PC-3 (cell line): ENCODE results near the gene CCDC194. TPM values are rescaled to one million over a fixed set of nuclear protein-coding genes. Genes with fewer than 3 reads are reported as not detected.

Experiments used
- ATAC-seq: fragments of 200-7000 bp; cut with Tn5 transposase; 2 replicates; pipeline ENCODE4 v1.9.1; 2020; ENCODE audit warnings: mild to moderate bottlenecking, moderate library complexity
- BruUV-seq: library from RNA; stranded (reverse); fragments of 400-500 nt; replicated peaks from 2 replicates; lab custom pipeline; 2021; lab: Mats Ljungman, UMichigan
- CTCF ChIA-PET: fragments of 300-600 bp; sonication (Branson Sonifier 250); formaldehyde crosslinking; loops from one replicate; lab custom pipeline; 2022; ENCODE audit warnings: antibody characterized with exemption; lab: Charles Lee
- POLR2A ChIA-PET: fragments of 300-600 bp; sonication (Branson Sonifier 250); formaldehyde crosslinking; loops from one replicate; lab custom pipeline; 2022; ENCODE audit warnings: antibody characterized with exemption; ENCODE audit not compliant: unreplicated experiment; lab: Charles Lee
- DNase-seq: peaks from one replicate; pipeline ENCODE4 v3.0.0-alpha.2; 2015
- H2AFZ ChIP-seq: fragments of 300-600 bp; sonication (generic); 2 replicates; pipeline ENCODE4 v1.6.0; 2016; ENCODE audit warnings: antibody characterized with exemption, low read length
- H3F3A ChIP-seq: fragments of 300-600 bp; sonication (generic); one replicate; pipeline ENCODE4 v1.6.0; 2017; ENCODE audit warnings: antibody characterized with exemption, low read length, control low read depth, mild to moderate bottlenecking; ENCODE audit not compliant: unreplicated experiment
- H3K27ac ChIP-seq: fragments of 300-600 bp; sonication (generic); 2 replicates; pipeline ENCODE4 v1.5.1; 2016; ENCODE audit warnings: mild to moderate bottlenecking, low read length
- H3K27me3 ChIP-seq: fragments of 300-600 bp; sonication (generic); 2 replicates; pipeline ENCODE4 v1.6.1; 2016; ENCODE audit warnings: low read length, mixed read lengths
- H3K36me3 ChIP-seq: fragments of 300-600 bp; sonication (generic); 2 replicates; pipeline ENCODE4 v1.6.1; 2016; ENCODE audit warnings: low read depth, mixed run types, low read length, mixed read lengths
- H3K4me1 ChIP-seq: fragments of 300-600 bp; sonication (generic); 2 replicates; pipeline ENCODE4 v1.5.1; 2016; ENCODE audit warnings: low read length; ENCODE audit not compliant: insufficient read depth
- H3K4me2 ChIP-seq: fragments of 300-600 bp; sonication (generic); 2 replicates; pipeline ENCODE4 v1.6.0; 2016; ENCODE audit warnings: low read length
- H3K4me3 ChIP-seq: fragments of 300-600 bp; sonication (generic); 2 replicates; pipeline ENCODE4 v1.5.1; 2016; ENCODE audit warnings: mild to moderate bottlenecking, low read length, mixed read lengths
- H3K79me2 ChIP-seq: fragments of 300-600 bp; sonication (generic); 2 replicates; pipeline ENCODE4 v1.6.1; 2017; ENCODE audit warnings: low read length, mixed read lengths
- H3K9ac ChIP-seq: fragments of 300-600 bp; sonication (generic); 2 replicates; pipeline ENCODE4 v1.6.0; 2016; ENCODE audit warnings: mild to moderate bottlenecking, low read length
- H3K9me2 ChIP-seq: fragments of 300-600 bp; sonication (generic); replicated peaks from 2 replicates; pipeline ENCODE4 v1.6.1; 2016; ENCODE audit warnings: mixed run types, low read length, mixed read lengths
- H3K9me3 ChIP-seq: fragments of 300-600 bp; sonication (generic); 2 replicates; pipeline ENCODE4 v1.6.1; 2016; ENCODE audit warnings: low read length, mixed read lengths
- H4K20me1 ChIP-seq: fragments of 300-600 bp; sonication (generic); 2 replicates; pipeline ENCODE4 v1.6.1; 2016; ENCODE audit warnings: low read length, mixed read lengths
- CTCF ChIP-seq: fragments of 300-600 bp; sonication (generic); conservative IDR thresholded peaks from 2 replicates; pipeline ENCODE4 v1.5.1; 2017; ENCODE audit warnings: antibody characterized with exemption, low read depth, mild to moderate bottlenecking, low read length
- EZH2 ChIP-seq: fragments of 300-600 bp; sonication (generic); IDR thresholded peaks from one replicate; pipeline ENCODE4 v1.6.1; 2017; ENCODE audit warnings: antibody characterized with exemption, mild to moderate bottlenecking, low read length; ENCODE audit not compliant: unreplicated experiment
- EZH2phosphoT487 ChIP-seq: fragments of 300-600 bp; sonication (generic); IDR thresholded peaks from 2 replicates; pipeline ENCODE4 v1.6.1; 2018; ENCODE audit warnings: mild to moderate bottlenecking, antibody characterized with exemption, low read length, borderline replicate concordance
- intact Hi-C: fragments of 100-400 bp; cut with micrococcal nuclease; formaldehyde crosslinking; loops from 2 replicates; pipeline ENCODE4 v1.9.0; 2023
- total RNA-seq: library from RNA; depleted of rRNA; stranded (reverse); fragments of >200 nt; gene quantifications from 2 replicates; pipeline ENCODE4 v1.2.3, GENCODE V29; 2014

CCDC194 gene
- total RNA-seq, 1 experiment from 2014 or later = not detected

- Histone ChIP-seq H2AFZ (no peak overlapping the region), H3K27me3 (no peaks in the 10 kb centered on the region), H3K4me1 (no peaks in the 10 kb centered on the region), H3K4me2 (no peak overlapping the region), H3K9me2 (no peaks in the 10 kb centered on the region), H3F3A (no peaks in the 10 kb centered on the region), H3K9me3 (no peaks in the 10 kb centered on the region), H3K79me2 (no peaks in the 10 kb centered on the region), H3K9ac (no peak overlapping the region), H3K27ac (no peak overlapping the region), H3K36me3 (no peaks in the 10 kb centered on the region), H4K20me1 (no peaks in the 10 kb centered on the region), H3K4me3 (no peak overlapping the region)
- CTCF ChIA-PET = no interaction called here
- TF ChIP-seq EZH2 = no peak
- TF ChIP-seq EZH2phosphoT487 = no peak
- TF ChIP-seq CTCF = no peak
- DNase-seq (no peak), ATAC-seq (no peak)
- intact Hi-C loops = no loop called here
- POLR2A ChIA-PET = no interaction called here
- BruUV-seq = no TSS peak
Measured at GRCh38 chr19:17357078-17357666, 36.8 kb downstream of the CCDC194 start.

- intact Hi-C loops = no loop called here
- POLR2A ChIA-PET = no interaction called here
- Histone ChIP-seq H3F3A (no peaks in the 10 kb centered on the region), H3K27ac (no peak overlapping the region), H3K9me3 (no peaks in the 10 kb centered on the region), H4K20me1 (no peaks in the 10 kb centered on the region), H3K4me3 (no peak overlapping the region), H3K9ac (no peak overlapping the region), H3K27me3 (no peaks in the 10 kb centered on the region), H3K79me2 (no peaks in the 10 kb centered on the region), H2AFZ (no peak overlapping the region), H3K9me2 (no peaks in the 10 kb centered on the region), H3K36me3 (no peaks in the 10 kb centered on the region), H3K4me2 (no peak overlapping the region), H3K4me1 (peaks cover 9% of the 10 kb centered on the region; the same call in 1 of the 2 replicates)
- BruUV-seq = no TSS peak
- CTCF ChIA-PET = no interaction called here
- no peak for DNase-seq
- no peak for TF ChIP-seq EZH2
- TF ChIP-seq EZH2phosphoT487 = no peak
- TF ChIP-seq CTCF = no peak
- no peak for ATAC-seq
Measured at GRCh38 chr19:17353386-17353785, 40.6 kb downstream of the CCDC194 start.

GRCh38 chr19:17352608-17353280, 41.3 kb downstream of the CCDC194 start:
- H3K36me3 ChIP-seq = no peaks in the 10 kb centered on the region
- TF ChIP-seq CTCF (no peak), EZH2 (no peak), EZH2phosphoT487 (no peak)
- H4K20me1 ChIP-seq = no peaks in the 10 kb centered on the region
- POLR2A ChIA-PET = no interaction called here
- H3K9ac ChIP-seq = no peak overlapping the region
- H2AFZ ChIP-seq = no peak overlapping the region
- intact Hi-C loops = no loop called here
- no peak overlapping the region for H3K4me2 ChIP-seq
- no peak overlapping the region for H3K4me3 ChIP-seq
- DNase-seq = no peak
- H3K9me2 ChIP-seq = no peaks in the 10 kb centered on the region
- no TSS peak for BruUV-seq
- no peaks in the 10 kb centered on the region for H3K9me3 ChIP-seq
- no peak overlapping the region for H3K27ac ChIP-seq
- H3K79me2 ChIP-seq = no peaks in the 10 kb centered on the region
- H3K4me1 ChIP-seq = peaks cover 10% of the 10 kb centered on the region; the same call in 1 of the 2 replicates
- H3F3A ChIP-seq = no peaks in the 10 kb centered on the region
- no peak for ATAC-seq
- CTCF ChIA-PET = no interaction called here
- no peaks in the 10 kb centered on the region for H3K27me3 ChIP-seq
